SK-MEL-5 (cell line): Measurements from ENCODE around the gene TWNK. TPM values are rescaled to one million over a fixed set of nuclear protein-coding genes. Genes with fewer than 3 reads are reported as not detected.

Source experiments
- DNase-seq: peaks from one replicate; pipeline ENCODE4 v3.0.0-alpha.2; 2016; ENCODE audit warnings: low read depth, low spot score
- in situ Hi-C: cut with HindIII; loops from 2 replicates; pipeline ENCODE4 v1.10.0; 2016; ENCODE audit warnings: low sequenced_read_pairs, high pct_unique_total_duplicates, low pct_unique_long_range_greater_than_20kb
- polyA plus RNA-seq, 2 experiments: library from polyadenylated mRNA; depleted of rRNA; stranded (reverse); fragments of >200 nt; gene quantifications; 2 replicates each; pipeline ENCODE4 v1.2.3, GENCODE V29; 2015
- total RNA-seq: library from RNA; depleted of rRNA; stranded (reverse); fragments of >200 nt; shearing (Covaris generic); gene quantifications from 2 replicates; pipeline ENCODE4 v1.2.3, GENCODE V29; 2014; rRNA removed

TWNK gene
- 14.7 and 14.8 TPM in 2 replicates for total RNA-seq
- polyA plus RNA-seq (2015; cell fraction: cytosol; rRNA removed): 25.0 and 30.5 TPM in 2 replicates
- 17.7 and 26.1 TPM in 2 replicates for polyA plus RNA-seq (2015; cell fraction: nucleus; rRNA removed)

GRCh38 chr10:100986952-100987684 lies at the start of gene TWNK, which contains the start of gene MRPL43:
Gene TWNK (plus strand): TSS chr10:100987543. CDS start chr10:100988211, 668 bp downstream.
Gene MRPL43 (minus strand): TSS chr10:100987497. CDS start chr10:100987443, 54 bp downstream.
- in situ Hi-C loops: no loop called here
- peak; percentile 71 for DNase-seq

DNA sequence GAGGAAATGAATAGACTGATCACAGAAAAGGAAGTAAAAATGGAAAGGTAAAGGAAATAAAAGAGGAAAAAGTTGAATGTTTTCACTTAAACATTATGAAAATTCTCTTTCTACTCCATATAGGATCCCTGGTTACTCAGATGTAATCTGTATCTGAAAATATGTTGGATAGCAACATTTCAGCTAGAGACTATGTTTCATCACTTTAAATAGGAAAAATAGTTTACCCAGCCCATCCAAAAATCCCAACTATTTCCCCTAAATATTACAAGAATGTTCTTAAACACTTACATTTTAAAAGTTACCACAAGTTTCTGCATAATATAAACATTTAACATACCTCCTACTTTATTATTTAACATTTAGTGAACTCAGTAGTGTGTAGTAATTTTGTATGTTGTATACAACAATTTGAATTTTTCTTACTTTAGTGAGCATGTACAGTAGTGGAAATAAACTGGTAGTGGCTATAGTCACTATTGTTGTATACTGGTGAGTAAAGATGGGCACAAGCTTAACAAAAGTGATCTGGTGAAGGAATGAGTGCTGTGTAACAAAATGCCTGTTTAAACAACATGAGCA lies 47.5 kb upstream of the TWNK start:
- in situ Hi-C loops: no loop called here
- no peak for DNase-seq

GRCh38 chr10:100942229-100942628 lies 45.1 kb upstream of the TWNK start:
- no peak for DNase-seq
- in situ Hi-C loops: no loop called here

DNA sequence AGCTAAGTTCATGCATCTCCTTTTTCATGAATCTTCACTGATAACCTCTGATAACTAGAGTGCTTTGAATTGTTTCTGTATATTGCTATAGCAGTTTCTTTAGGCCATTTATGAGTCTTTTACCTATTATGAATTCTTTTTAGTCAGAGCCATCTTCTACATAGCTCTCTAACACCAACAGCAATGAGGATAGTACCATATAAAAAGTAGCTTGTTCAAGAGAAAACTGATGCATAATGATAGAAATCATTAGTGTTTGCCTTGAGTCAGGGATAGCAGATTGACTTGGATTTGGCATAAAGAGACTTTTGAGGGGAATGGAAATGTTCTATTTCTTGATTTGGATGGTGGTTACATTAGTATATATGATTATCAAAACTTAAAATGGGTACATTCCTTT lies 43.8 kb upstream of the TWNK start:
- in situ Hi-C loops: no loop called here
- no peak for DNase-seq

DNA sequence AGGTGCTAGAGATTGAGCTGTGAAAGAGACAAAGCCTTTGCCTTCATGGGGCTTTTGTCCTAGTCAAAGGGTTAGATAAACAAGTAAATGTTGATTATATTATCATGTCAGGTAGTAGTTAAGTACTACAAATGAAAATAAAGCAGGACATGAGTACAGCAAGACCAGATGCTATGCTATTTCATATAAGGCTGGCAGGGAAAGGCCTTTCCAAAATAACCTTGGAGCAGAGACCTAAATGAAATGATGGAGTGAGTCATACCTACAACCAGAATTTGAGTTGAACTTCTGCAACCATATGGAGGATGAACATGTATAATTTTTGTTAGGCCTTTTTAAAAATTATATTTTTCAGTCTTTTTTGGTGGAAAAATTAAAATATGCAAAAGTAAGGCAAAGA lies 41.6 kb upstream of the TWNK start:
- DNase-seq: no peak
- in situ Hi-C loops: no loop called here

- in situ Hi-C loops: no loop called here
- DNase-seq: no peak
Observed at GRCh38 chr10:100948916-100949315, 38.4 kb upstream of the TWNK start.

- DNase-seq: no peak
- in situ Hi-C loops: no loop called here
Observed at GRCh38 chr10:100960251-100960650, 27.1 kb upstream of the TWNK start.

DNA sequence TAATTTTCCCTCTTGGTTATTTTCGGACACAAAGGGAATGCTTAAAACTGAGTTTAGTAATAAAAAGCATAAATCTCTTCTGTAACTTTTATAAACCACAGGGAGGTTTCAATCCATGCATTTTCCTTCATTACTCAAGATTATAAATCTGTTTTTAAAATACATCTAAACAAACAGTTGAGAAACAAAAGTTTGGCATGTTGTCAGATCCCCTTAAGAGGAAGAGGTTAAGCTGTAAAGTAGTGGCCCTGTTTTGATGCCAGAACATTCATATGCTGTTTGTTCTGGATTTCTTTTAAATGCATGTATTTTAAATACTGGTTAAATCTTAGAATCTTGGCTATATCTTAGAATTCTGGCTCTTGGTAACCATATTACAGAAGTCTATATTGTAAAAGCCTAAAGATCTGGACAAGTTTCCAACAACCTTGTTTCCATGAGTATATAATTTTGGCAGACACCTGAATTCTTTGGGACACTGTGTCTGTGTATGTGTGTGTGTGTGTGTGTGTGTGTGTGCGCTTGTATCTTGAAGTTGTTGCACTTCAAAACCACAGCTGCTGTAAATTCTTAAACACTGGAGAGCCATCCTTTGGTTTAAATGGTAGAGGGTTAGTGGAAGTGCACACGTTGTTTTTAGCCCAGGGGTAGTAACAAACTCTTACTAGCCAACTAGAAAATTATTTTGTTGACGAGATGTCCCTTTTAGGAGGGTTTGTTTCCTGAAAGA lies 24.8 kb upstream of the TWNK start:
- no peak for DNase-seq
- in situ Hi-C loops: no loop called here

- in situ Hi-C loops: no loop called here
- no peak for DNase-seq
Observed at GRCh38 chr10:100963826-100964225, 23.5 kb upstream of the TWNK start.

GRCh38 chr10:100965820-100966219 lies 21.5 kb upstream of the TWNK start:
- no peak for DNase-seq
- in situ Hi-C loops: no loop called here

- DNase-seq: no peak
- in situ Hi-C loops: no loop called here
Observed at GRCh38 chr10:100966887-100967286, 20.5 kb upstream of the TWNK start.

DNA sequence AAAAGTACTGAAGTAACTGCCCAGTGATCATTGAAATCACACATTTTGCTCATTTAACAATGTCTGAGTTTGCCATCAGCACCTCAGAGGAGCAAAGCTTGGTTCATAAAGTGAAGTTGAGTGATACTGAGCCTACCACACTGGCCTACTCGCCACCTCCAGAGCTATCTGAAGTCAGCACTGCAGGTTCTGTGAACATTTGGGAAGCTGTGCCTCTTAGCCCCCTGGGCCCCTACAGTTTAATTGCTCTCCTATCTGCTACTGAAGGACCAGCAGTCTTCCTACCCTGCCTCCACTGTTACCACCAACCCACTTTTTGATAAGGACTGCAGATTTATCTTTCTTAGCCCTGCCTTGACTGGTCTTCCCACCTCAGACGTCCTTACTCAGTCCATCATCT lies 20.0 kb upstream of the TWNK start:
- in situ Hi-C loops: no loop called here

DNA sequence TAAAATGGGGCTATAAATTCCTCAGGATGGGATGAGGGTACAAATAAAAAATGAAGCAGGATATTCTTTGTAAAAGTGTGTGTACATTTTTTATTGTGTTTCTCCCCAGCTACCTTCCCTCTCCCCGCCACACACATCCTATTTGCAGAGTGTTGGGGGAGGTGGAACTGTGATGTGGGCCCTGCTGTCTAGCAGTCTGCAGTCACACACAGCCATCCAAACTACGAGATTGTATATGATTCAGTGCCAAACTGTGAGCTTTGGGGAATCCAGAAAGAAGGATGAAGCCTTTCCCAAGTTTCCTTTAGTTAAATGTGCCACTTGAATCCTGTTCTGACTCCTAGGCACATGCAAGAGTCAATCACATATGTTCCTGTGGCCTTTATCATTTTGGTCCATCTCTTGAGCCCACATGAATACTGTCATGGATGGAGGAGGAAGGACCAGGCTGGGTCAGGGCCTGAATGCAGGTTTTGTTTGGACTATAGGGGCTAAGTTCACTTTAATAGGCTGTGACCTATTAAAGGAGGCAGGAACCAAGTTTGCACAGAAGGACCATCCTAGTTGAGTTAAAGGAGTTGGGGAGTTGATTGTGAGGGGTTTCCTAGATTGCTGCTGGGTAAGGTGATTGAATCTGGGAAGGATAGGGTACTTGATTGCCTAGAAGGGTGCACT lies 19.1 kb upstream of the TWNK start:
- in situ Hi-C loops: no loop called here
- DNase-seq: no peak

More for the DNA sequence above, 20.0 kb upstream of the TWNK start:
- DNase-seq: no peak

- no peak for DNase-seq
- in situ Hi-C loops: no loop called here
Observed at GRCh38 chr10:100968863-100969186, 18.5 kb upstream of the TWNK start.

DNA sequence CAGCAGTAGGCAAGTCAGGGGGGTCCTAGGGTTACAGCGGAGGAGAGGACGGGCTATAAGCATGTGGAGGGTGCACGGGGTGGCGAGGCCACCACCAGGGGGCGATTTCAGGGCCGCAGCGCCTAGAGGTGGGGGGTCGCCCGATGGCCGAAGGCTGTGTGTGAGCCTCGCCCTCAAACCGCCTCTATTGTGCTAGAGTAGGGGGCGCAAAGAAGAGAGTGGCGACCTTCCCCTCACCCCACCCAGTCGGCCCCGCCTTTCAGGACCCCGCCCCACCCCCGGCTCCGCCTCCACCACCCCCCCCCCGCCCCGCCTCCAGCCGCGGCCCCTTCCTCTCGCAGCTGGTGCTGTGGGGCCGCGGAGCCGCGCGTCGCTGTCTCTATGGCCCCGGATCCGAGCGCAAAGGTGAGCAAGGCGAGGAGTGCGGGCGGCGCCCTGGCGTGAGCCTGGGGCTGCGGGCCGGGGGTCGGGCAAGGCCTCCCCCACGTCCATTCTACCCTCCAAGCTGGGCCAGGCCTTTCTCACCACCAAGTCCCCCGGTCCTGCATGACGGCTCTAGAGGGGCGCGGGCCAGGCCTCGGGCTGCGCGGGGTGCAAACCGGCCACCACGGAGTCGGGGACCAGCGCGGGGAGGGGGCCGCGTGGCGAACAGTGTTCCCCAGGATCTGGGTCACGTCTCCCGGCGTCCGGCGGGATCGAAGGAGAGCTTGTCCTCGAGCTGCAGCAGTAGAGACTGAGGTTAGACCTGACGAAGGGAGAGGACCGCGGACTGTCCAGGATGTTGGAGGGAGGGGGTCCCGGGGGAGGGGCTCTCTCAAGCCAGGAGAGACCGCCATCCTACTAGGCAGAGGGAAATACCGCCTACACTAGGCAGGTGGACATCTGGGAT lies 17.9 kb upstream of the TWNK start, which contains the start of gene SEMA4G:
Gene SEMA4G (plus strand): TSS at position 318 of the 889 bp plus-strand sequence. CDS start 3,409 bp downstream, outside the sequence.
- in situ Hi-C loops: no loop called here
- DNase-seq: peak; percentile 21

GRCh38 chr10:100970076-100970913 lies 17.0 kb upstream of the TWNK start:
- in situ Hi-C loops: no loop called here
- peak; percentile 19 for DNase-seq
